Esophagus muscularis mucosa (tissue), 4 donors: ENCODE results near the gene CACNA2D3.

Experiments used
- EP300 ChIP-seq: sonication (generic); formaldehyde crosslinking; IDR thresholded peaks from one replicate; pipeline ENCODE4 v1.6.1; 2017; ENCODE audit warnings: antibody characterized with exemption
- POLR2A ChIP-seq: fragments of 450-650 bp; IDR thresholded peaks from one replicate; pipeline ENCODE4 v1.6.1; 2017; ENCODE audit warnings: antibody characterized with exemption, moderate library complexity, mild to moderate bottlenecking, low read depth
- POLR2AphosphoS5 ChIP-seq, 2 donors: sonication (generic); formaldehyde crosslinking; IDR thresholded peaks; one replicate each; pipeline ENCODE4 v1.6.1; 2017; ENCODE audit warnings: antibody characterized with exemption in 2 of 2
- TF ChIP-seq, protein P1 (sequence below), 3 experiments: fragments of 200-600 bp in 2 of 3; fragments of 450-650 bp in 1 of 3; sonication (generic) in 2 of 3; IDR thresholded peaks; one replicate each; pipeline ENCODE4 v1.5.1; 2017 to 2019; ENCODE audit warnings: antibody characterized with exemption in 3 of 3, mild to moderate bottlenecking in 2 of 3, moderate library complexity in 1 of 3

DNA sequence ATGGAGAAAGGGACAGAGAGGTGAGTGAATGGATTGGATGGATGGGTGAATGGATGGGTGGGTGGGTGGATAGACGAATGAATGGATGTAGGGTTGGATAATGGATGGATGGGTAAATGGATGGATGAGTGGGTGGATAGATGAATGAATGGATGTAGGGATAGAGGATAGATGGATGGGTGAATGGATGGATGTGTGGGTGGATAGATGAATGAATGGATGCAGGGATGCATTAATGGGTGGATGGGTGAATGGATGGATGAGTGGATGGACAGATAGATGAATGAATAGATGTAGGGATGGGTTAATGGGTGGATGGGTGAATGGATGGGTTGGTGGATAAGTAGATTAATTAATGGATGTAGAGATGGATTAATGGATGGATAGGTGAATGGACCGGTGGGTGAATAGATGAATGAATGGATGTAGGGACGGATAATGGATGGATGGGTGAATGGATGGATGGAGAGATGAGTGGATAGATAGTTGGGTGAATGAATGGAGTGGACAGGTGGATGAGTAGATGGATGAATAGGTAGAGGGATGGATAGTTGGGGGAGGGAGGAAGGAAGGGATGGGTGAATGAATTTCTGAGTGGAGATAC is 28.6 kb downstream of the CACNA2D3 start:
- TF ChIP-seq, protein P1, sequence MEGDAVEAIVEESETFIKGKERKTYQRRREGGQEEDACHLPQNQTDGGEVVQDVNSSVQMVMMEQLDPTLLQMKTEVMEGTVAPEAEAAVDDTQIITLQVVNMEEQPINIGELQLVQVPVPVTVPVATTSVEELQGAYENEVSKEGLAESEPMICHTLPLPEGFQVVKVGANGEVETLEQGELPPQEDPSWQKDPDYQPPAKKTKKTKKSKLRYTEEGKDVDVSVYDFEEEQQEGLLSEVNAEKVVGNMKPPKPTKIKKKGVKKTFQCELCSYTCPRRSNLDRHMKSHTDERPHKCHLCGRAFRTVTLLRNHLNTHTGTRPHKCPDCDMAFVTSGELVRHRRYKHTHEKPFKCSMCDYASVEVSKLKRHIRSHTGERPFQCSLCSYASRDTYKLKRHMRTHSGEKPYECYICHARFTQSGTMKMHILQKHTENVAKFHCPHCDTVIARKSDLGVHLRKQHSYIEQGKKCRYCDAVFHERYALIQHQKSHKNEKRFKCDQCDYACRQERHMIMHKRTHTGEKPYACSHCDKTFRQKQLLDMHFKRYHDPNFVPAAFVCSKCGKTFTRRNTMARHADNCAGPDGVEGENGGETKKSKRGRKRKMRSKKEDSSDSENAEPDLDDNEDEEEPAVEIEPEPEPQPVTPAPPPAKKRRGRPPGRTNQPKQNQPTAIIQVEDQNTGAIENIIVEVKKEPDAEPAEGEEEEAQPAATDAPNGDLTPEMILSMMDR (IDR thresholded peaks at IDR 0.05): no peak
- TF ChIP-seq POLR2A: no peak
- TF ChIP-seq POLR2AphosphoS5 (IDR thresholded peaks at IDR 0.05): no peak
- no peak for TF ChIP-seq EP300
